HG03442 (cell line): ENCODE measurements around the gene NME1.

Source experiments
- ATAC-seq: cut with Tn5 transposase; IDR thresholded peaks from one replicate; pipeline ENCODE4 v1.9.1; 2021; ENCODE audit warnings: mild to moderate bottlenecking, moderate library complexity; ENCODE audit not compliant: unreplicated experiment

Gene NME1

DNA sequence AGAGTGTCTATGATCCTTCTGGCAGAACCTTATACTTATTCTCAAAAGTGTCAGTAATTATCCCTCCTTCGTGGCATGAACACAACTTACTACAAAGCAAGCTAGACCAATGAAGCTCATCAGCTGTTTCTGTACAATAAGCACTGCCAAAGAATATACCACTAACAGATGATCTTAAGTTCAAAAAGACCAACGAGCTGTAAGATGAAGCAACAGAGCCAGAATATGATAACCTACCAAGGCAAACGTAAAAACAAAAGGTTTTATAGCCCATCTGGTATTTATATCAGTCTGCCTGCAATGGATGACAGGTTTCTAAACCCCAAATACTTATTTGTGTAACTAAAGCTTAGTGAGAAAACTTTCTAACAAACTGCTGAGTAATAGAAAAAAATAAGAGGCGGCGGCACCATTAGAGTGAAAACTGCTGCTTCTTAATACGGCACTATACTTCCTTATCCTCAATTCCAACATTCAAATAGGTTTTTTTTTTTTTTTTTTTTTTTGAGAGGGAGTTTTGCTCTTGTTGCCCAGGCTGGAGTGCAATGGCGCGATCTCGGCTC lies 35.0 kb downstream of the NME1 start:
- no peak for ATAC-seq

- ATAC-seq, result no peak
These were observed 35.8 kb downstream of the NME1 start for GRCh38 chr17:51189162-51189561.

GRCh38 chr17:51189628-51190027 lies 36.3 kb downstream of the NME1 start:
- ATAC-seq, result no peak

GRCh38 chr17:51191895-51192294 lies 38.5 kb downstream of the NME1 start:
- ATAC-seq, result no peak

DNA sequence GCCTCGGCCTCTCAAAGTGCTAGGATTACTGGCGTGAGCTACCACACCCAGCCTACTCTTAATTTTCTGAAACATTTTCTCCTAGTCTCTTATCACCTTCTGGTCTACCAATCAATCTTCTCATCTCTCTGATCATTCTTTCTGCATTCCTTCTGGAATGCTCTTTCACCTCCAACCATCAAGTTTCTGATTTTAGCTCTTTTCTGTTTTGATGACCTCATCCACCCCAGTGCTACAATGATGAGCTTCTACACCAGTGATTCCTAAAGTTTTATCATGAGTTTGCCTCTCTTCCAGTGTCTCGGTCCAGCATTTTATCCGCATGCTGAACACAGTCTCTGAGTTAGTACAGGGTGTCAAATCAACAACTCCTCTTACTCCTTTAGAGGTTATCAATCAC lies 44.4 kb downstream of the NME1 start:
- no peak for ATAC-seq

DNA sequence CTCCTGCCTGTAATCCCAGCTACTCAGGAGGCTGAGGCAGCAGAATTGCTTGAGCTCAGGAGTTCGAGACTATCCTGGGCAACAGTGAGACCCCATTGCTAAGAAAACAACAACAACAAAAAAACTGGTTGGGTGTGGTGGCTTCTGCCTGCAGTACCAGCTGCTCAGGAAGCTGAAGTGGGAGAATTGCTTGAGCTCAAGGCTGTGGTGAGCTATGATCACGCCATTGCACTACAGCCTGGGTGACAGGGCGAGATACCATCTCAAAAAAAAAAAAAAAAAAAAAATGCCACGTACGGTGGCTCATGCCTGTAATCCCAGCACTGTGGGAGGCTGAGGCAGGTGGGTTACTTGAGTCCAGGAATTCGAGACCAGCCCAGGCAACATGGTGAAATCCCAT lies 46.9 kb downstream of the NME1 start:
- no peak for ATAC-seq

DNA sequence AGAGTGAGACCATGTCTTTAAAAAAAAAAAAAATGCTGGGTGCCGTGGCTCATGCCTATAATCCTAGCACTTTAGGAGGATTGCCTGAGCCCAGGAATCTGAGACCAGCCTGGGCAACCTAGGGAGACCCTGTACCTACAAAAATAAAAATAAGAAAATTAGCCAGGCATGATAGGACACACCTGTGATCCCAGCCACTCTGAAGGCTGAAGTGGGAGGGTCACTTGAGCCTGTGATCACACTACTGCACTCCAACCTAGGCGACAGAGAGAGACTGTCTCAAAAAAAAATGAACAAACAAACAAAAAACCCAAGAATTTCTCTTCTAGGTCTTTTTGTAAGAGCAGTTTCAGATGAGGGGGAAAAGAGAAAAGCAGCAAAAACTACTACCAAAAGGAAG lies 47.5 kb downstream of the NME1 start:
- no peak for ATAC-seq

DNA sequence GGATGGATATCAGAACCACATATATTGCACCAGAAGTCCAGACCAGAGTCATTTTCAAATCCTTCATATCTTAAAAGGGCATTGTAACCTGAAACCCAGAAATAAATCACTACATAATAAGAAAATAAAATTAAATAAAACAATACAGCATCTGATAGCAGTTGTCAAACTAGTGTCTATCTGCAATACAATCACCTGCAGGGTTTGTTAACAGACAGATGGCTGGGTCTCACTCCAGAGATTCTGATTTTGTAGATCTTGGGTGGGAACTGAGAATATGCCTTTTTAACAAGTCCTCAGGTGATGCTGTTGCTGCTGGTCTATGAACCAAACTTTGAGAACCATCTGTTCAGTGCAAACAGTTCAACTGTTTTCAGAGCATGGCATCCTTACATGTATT lies 50.5 kb downstream of the NME1 start:
- no peak for ATAC-seq
